Stomach (tissue), 4 donors: ENCODE data around the gene COL13A1.

Source experiments
- POLR2A ChIP-seq, 4 donors: fragments of 450-650 bp; IDR thresholded peaks; one replicate each; pipeline ENCODE4 v1.6.1; 2016; ENCODE audit warnings: antibody characterized with exemption in 4 of 4, control low read depth in 2 of 4, mild to moderate bottlenecking in 1 of 4, moderate library complexity in 1 of 4
- POLR2AphosphoS5 ChIP-seq, 3 donors: sonication (generic); formaldehyde crosslinking; IDR thresholded peaks; one replicate each; pipeline ENCODE4 v1.6.1; 2016; ENCODE audit warnings: antibody characterized with exemption in 3 of 3

- TF ChIP-seq POLR2A (IDR thresholded peaks at IDR 0.05) = no peak
- no peak for TF ChIP-seq POLR2AphosphoS5 (IDR thresholded peaks at IDR 0.05)
Observed at GRCh38 chr10:69801434-69802315, at the start of gene COL13A1.
